Lower leg skin (tissue), 4 donors: Measurements from ENCODE around the gene MAP4K2. TPM values are rescaled to one million over a fixed set of nuclear protein-coding genes. Genes with fewer than 3 reads are reported as not detected.

Experiments
- DNase-seq, 2 donors: peaks; one replicate each; pipeline ENCODE4 v3.0.0-alpha.2; 2019; ENCODE audit warnings: low spot score in 2 of 2
- H3K4me3 ChIP-seq: fragments of 200-600 bp; sonication (generic); 2 replicates; pipeline ENCODE4 v1.5.1; 2017; ENCODE audit warnings: mild to moderate bottlenecking, low read depth; ENCODE audit not compliant: poor library complexity, severe bottlenecking
- POLR2A ChIP-seq, 2 donors: fragments of 450-650 bp; IDR thresholded peaks; one replicate each; pipeline ENCODE4 v1.6.1; 2016 to 2017; ENCODE audit warnings: antibody characterized with exemption in 2 of 2, mild to moderate bottlenecking in 1 of 2, moderate library complexity in 1 of 2
- WGBS, 2 donors: methylation state at CpG; one replicate each; pipeline ENCODE4 v1.1.5; 2018; 5-methylcytosine and 5-hydroxymethylcytosine counted together
- intact Hi-C: fragments of 100-400 bp; cut with DNase I; formaldehyde crosslinking; loops from one replicate; pipeline ENCODE4 v1.15.0; 2023; ENCODE audit warnings: low total_unique reads
- total RNA-seq, 4 donors: library from RNA; depleted of rRNA; stranded (reverse); fragments of >200 nt; gene quantifications; one replicate each; pipeline ENCODE4 v1.1.0, GENCODE V29; 2016
- TF ChIP-seq, protein P1 (sequence below), 3 donors: fragments of 450-650 bp; IDR thresholded peaks; one replicate each; pipeline ENCODE4 v1.5.1; 2016; ENCODE audit warnings: antibody characterized with exemption in 3 of 3, mild to moderate bottlenecking in 3 of 3, moderate library complexity in 2 of 3

MAP4K2 gene
- total RNA-seq, 4 donors from 2014 or later = 9.3 to 29.8 (median 19.5) TPM

DNA sequence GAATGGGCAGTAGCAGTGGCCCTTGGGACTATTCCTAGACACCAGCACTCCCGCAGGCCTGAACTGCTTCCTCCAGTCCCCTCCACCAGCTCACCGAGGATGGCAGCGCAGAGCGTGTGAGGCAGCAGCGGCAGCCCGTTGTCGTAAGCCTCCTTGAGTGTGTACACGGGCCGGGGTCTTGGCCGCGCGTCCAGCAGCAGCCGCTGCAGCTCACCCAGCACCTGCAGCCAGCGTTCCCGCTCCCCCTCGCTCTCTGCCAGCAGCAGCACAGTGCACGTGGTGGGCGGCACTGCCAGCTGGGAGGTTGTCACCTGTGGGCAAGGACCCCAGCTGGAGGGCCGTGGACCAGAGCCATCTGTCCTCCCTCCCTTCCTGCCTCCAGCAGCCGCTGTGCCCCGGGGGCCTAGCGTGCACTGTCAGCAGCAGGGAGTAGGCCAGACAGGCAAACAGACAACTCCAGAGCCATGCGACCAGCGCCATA is 28.4 kb upstream of the MAP4K2 start:
- DNase-seq = no peak
- WGBS, 2 donors = 87 to 91% methylated on average over 24 of the region's 24 CpGs
- intact Hi-C loops = no loop called here
- no peak overlapping the region for H3K4me3 ChIP-seq
- TF ChIP-seq, protein P1, sequence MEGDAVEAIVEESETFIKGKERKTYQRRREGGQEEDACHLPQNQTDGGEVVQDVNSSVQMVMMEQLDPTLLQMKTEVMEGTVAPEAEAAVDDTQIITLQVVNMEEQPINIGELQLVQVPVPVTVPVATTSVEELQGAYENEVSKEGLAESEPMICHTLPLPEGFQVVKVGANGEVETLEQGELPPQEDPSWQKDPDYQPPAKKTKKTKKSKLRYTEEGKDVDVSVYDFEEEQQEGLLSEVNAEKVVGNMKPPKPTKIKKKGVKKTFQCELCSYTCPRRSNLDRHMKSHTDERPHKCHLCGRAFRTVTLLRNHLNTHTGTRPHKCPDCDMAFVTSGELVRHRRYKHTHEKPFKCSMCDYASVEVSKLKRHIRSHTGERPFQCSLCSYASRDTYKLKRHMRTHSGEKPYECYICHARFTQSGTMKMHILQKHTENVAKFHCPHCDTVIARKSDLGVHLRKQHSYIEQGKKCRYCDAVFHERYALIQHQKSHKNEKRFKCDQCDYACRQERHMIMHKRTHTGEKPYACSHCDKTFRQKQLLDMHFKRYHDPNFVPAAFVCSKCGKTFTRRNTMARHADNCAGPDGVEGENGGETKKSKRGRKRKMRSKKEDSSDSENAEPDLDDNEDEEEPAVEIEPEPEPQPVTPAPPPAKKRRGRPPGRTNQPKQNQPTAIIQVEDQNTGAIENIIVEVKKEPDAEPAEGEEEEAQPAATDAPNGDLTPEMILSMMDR (IDR thresholded peaks at IDR 0.05) = no peak
- TF ChIP-seq POLR2A (IDR thresholded peaks at IDR 0.05) = no peak

DNA sequence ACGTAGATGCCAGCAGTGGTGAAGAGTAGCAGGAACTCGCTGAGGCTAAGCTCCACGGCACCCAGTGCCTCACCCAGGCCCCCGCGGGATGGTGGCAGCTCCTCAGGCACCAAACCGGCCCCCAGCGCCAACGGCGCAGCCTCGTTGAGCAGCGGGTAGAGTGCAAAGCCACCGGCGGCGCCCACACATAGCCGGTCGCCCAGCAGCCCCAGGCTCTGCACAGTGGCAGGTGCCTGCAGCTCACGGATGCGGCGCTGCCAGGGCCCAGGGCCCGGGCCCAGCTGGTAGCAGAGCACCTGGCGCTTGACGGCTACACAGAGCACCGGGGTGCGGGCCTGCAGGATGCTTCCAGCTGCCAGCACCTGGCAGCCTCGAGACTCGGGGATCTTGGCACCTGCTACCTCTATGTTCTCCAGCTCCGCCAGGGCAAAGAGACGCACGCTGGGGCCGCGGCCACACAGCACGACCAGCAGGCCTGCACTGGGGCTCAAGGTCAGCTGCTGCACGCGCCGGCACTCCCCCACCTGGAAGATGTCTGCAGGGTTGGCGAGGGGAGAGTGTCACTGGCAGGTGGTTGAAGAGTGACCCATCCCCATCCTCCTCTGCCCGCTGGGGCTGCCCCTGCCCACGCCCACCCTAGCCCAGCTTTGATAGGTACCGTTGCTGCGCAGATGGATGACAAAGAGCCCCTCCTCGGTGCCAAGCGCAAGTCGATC is 26.7 kb upstream of the MAP4K2 start:
- intact Hi-C loops = no loop called here
- no peak for DNase-seq
- WGBS, 2 donors = 82 to 87% methylated on average over 14 to 19 of the region's 43 CpGs
- no peak overlapping the region for H3K4me3 ChIP-seq
- TF ChIP-seq POLR2A (IDR thresholded peaks at IDR 0.05) = no peak
- TF ChIP-seq, protein P1 (IDR thresholded peaks at IDR 0.05) = no peak

DNA sequence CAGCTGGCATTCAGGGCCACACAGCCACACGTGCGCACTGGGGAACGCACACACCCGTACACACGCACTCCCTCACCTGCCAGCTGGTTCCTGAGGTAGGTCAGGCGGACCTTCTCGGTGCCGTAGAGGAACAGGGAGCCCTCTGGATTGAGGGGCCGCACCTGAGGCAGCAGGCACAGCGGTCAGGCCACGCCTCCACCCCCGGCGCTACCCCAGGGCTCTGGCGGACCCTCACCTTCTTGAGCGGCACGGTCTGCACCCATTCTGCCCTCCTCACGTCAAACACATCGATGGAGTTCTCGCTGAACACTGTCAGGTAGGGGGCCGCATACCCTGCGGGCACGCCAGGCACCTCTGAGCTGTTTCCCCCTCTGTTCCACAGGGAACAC is 24.4 kb upstream of the MAP4K2 start:
- no peak overlapping the region for H3K4me3 ChIP-seq
- no peak for DNase-seq
- TF ChIP-seq POLR2A (IDR thresholded peaks at IDR 0.05) = no peak
- TF ChIP-seq, protein P1 (IDR thresholded peaks at IDR 0.05) = no peak
- intact Hi-C loops = no loop called here
- 94 to 98% methylated on average over 22 of the region's 22 CpGs for WGBS, 2 donors

DNA sequence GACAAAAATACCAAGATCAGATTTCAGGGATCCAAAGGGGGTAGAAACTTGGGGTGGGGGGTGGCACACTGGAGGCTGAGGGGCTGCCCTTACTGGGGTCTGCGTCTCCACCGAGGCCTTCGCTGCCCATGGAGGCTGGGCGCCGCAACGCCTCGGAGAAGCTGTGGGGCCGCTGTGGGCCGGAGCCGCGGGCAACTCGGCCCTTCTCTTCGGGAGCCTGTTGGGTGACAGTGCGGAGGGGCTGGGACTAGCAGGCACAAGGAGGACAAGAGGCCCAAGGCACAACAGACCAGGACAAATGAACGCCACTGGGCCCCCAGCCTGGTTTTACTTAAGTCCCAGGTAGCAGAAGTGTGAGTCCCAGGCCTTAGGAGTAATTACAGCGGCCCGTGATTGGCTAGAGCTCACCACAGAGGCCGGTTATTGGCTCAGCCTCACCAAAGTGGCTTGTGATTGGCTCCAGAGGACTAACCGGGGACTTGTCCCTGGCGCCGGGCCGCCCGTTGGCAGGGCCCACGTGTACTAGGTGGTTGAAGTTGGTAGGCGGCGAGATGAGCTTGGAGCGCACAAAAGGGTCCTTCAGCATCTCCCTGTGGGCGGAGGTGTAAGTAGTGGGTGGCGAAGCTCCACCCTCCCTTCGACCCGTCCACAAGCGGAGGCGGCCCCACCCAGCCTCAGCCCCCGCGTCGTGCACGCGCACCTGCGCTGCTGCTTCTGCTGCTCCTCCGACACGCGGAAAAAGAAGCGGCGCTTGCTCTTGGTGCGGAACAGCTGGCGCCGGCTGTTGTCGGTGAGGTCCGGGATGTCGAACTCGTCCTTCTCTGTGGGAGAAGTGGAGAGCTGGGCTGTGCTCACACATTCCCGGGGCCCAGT is 23.8 kb upstream of the MAP4K2 start:
- intact Hi-C loops = no loop called here
- WGBS, 2 donors = 89% methylated on average over 46 to 52 of the region's 52 CpGs
- no peak for DNase-seq
- TF ChIP-seq, protein P1 (IDR thresholded peaks at IDR 0.05) = no peak
- no peak for TF ChIP-seq POLR2A (IDR thresholded peaks at IDR 0.05)
- H3K4me3 ChIP-seq = no peak overlapping the region

DNA sequence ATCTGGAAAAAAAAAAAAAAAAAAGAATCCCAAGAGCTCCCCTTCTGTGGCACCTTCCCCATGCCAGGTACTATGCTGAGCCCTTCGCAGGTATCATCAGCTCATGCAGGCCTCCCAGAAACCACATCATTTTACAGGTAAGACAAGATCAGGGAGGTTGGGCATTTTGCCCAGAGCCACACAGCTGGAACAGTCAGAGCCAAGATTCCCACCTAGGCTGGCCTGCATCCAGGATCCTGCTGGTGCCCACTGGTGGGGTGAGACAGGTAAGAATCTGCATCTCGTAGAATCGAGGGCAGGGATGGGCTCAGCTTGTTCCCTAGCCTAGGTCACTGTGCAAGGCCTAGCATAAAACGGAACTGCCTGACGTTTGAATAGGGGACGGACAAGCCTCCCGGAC is 23.0 kb upstream of the MAP4K2 start:
- intact Hi-C loops = no loop called here

More for the DNA sequence above, 23.0 kb upstream of the MAP4K2 start:
- no peak overlapping the region for H3K4me3 ChIP-seq
- WGBS, 2 donors = 70 to 82% methylated on average over 7 of the region's 7 CpGs
- TF ChIP-seq, protein P1 (IDR thresholded peaks at IDR 0.05) = no peak
- TF ChIP-seq POLR2A (IDR thresholded peaks at IDR 0.05) = no peak
- DNase-seq = no peak
